Testis (tissue), 3 donors: Measurements from ENCODE around the gene CBX5. TPM values are rescaled to one million over a fixed set of nuclear protein-coding genes. Genes with fewer than 3 reads are reported as not detected.
"Not testable (repeated sequence)": the region's sequence is repeated elsewhere in the genome, so short reads cannot be mapped to it uniquely, and the experiment has no call there.

Source experiments
- DNase-seq: peaks from one replicate; pipeline ENCODE4 v3.0.0-alpha.2; 2019
- H3K27ac ChIP-seq, 2 donors: fragments of 200-600 bp; sonication (generic); one replicate each; pipeline ENCODE4 v1.5.1; 2019
- H3K27me3 ChIP-seq: fragments of 200-600 bp; sonication (generic); one replicate; pipeline ENCODE4 v1.5.1; 2019
- H3K36me3 ChIP-seq: fragments of 200-600 bp; sonication (generic); one replicate; pipeline ENCODE4 v1.5.1; 2017; ENCODE audit warnings: low read depth; ENCODE audit errors: missing control alignments
- H3K4me1 ChIP-seq: fragments of 200-600 bp; sonication (generic); one replicate; pipeline ENCODE4 v1.5.1; 2019
- H3K4me3 ChIP-seq, 2 donors: fragments of 200-600 bp; sonication (generic); one replicate each; pipeline ENCODE4 v1.5.1; 2017 to 2019
- H3K9me3 ChIP-seq: fragments of 200-600 bp; sonication (generic); one replicate; pipeline ENCODE4 v1.5.1; 2017
- CTCF ChIP-seq, 3 experiments: fragments of 450-650 bp in 2 of 3; fragments of 200-600 bp in 1 of 3; sonication (generic) in 1 of 3; IDR thresholded peaks; one replicate each; pipeline ENCODE4 v1.5.1; 2016 to 2019; ENCODE audit warnings: antibody characterized with exemption in 3 of 3, mild to moderate bottlenecking in 2 of 3, moderate library complexity in 1 of 3
- POLR2A ChIP-seq: fragments of 450-650 bp; IDR thresholded peaks from one replicate; pipeline ENCODE4 v1.6.1; 2017; ENCODE audit warnings: antibody characterized with exemption, mild to moderate bottlenecking, moderate library complexity
- WGBS, 2 donors: methylation state at CpG; one replicate each; pipeline ENCODE4 v1.1.5; 2018; 5-methylcytosine and 5-hydroxymethylcytosine counted together
- intact Hi-C: fragments of 100-400 bp; cut with DNase I; formaldehyde crosslinking; loops from one replicate; pipeline ENCODE4 v1.15.1; 2023; ENCODE audit warnings: low total_unique reads
- polyA plus RNA-seq: library from polyadenylated mRNA; stranded (reverse); fragments of 350-450 nt; fragmentation: Illumina TruSeq; extraction: RNeasy Lipid Tissue Mini Kit (QIAGEN cat#74804); gene quantifications from one replicate; pipeline ENCODE4 v1.2.3, GENCODE V29; 2014; ENCODE audit warnings: low read depth, low replicate concordance; ENCODE audit not compliant: insufficient read depth
- total RNA-seq, 2 donors: library from RNA; depleted of rRNA; stranded (reverse); fragments of >200 nt; gene quantifications; one replicate each; pipeline ENCODE4 v1.2.3, GENCODE V29; 2016

Gene CBX5
- total and polyA plus RNA-seq, 3 donors from 2014 or later: 52.7 to 66.4 (median 63.9) TPM

GRCh38 chr12:54321363-54321762, 41.4 kb upstream of the CBX5 start:
- intact Hi-C loops: no loop called here
- TF ChIP-seq CTCF (IDR thresholded peaks at IDR 0.05): no peak
- TF ChIP-seq POLR2A: no peak
- Histone ChIP-seq H3K27me3 (no peaks in the 10 kb centered on the region), H3K4me1 (peaks cover 6% of the 10 kb centered on the region), H3K9me3 (no peaks in the 10 kb centered on the region), H3K27ac (no peak overlapping the region), H3K36me3 (no peaks in the 10 kb centered on the region), H3K4me3 (no peak overlapping the region)
- 88 to 90% methylated on average over 5 of the region's 5 CpGs for WGBS, 2 donors
- no peak for DNase-seq

DNA sequence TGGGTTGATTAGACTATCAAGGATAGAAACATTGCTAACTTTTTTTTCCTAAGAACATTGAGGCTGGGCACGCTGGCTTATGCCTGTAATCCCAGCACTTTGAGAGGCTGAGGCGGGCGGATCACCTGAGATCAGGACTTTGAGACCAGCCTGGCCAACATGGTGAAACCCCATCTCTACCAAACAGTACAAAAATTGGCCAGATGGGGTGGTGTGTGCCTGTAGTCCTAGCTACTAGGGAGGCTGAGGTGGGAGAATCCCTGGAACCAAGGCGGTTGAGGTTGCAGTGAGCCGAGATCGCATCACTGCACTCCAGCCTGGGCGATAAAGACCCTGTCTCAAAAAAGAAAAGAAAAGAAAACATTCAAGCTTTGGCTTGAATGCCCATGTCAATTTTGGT, 32.4 kb upstream of the CBX5 start:
- H3K27me3 ChIP-seq, H3K4me3 ChIP-seq, H3K36me3 ChIP-seq, H3K4me1 ChIP-seq, DNase-seq, H3K27ac ChIP-seq, intact Hi-C loops, H3K9me3 ChIP-seq: not testable (repeated sequence)
- 92 to 95% methylated on average over 7 of the region's 7 CpGs for WGBS, 2 donors

GRCh38 chr12:54311051-54311450, 31.1 kb upstream of the CBX5 start:
- no peaks in the 10 kb centered on the region for H3K9me3 ChIP-seq
- TF ChIP-seq POLR2A (no peak), CTCF (IDR thresholded peaks at IDR 0.05) (no peak)
- no peak overlapping the region for H3K27ac ChIP-seq
- no peak for DNase-seq
- no peaks in the 10 kb centered on the region for H3K36me3 ChIP-seq
- no peaks in the 10 kb centered on the region for H3K4me1 ChIP-seq
- no peak overlapping the region for H3K4me3 ChIP-seq
- intact Hi-C loops: no loop called here
- 72 to 74% methylated on average over 2 of the region's 2 CpGs for WGBS, 2 donors
- H3K27me3 ChIP-seq: no peaks in the 10 kb centered on the region

DNA sequence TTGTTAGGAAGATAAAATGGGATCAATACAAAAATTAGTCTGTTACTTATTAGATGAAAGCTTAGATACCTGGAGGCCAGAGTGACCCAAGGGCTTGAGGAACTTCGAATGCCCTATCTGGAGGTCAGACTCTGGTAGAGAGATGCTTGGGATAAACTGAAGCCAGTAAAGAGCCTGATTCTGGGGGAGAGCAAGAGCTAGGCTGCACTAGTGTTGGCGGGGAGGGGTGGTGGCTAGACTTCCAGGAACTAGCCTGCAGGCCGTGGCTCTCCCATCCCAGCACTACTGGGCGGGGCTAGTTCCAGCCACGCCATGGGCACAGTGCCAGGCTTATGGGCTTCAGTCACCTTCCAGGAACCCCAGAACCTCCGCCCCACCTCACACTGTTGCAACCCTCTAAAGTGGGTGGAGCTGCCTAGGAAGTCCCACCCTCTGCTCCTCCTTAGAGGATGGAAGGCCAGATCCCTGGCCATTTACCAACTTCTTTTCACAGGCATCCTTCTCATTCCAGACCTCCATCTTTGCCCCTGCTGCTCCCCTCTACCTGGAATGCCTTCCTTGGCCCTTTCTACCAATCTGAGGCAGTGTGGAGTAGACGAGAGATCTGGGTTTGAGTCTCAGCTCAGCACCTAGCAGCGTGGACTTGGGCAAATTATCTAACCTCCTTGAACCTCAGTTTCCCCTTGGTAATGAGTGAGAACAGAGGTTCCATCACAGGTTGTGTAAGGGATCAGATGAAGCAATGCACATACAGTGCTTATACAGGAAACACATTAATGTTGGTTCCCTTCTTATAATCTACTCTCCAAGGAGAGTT, 27.2 kb upstream of the CBX5 start:
- 67 to 73% methylated on average over 8 of the region's 8 CpGs for WGBS, 2 donors
- intact Hi-C loops: no loop called here
- H3K36me3 ChIP-seq: no peaks in the 10 kb centered on the region
- no peak overlapping the region for H3K27ac ChIP-seq
- no peaks in the 10 kb centered on the region for H3K9me3 ChIP-seq
- TF ChIP-seq POLR2A: no peak
- no peak for TF ChIP-seq CTCF (IDR thresholded peaks at IDR 0.05)
- no peaks in the 10 kb centered on the region for H3K4me1 ChIP-seq
- H3K27me3 ChIP-seq: no peaks in the 10 kb centered on the region
- DNase-seq: no peak
- no peak overlapping the region for H3K4me3 ChIP-seq

- Histone ChIP-seq H3K27me3 (no peaks in the 10 kb centered on the region), H3K4me3 (no peak overlapping the region), H3K9me3 (no peaks in the 10 kb centered on the region), H3K27ac (no peak overlapping the region), H3K4me1 (no peaks in the 10 kb centered on the region), H3K36me3 (no peaks in the 10 kb centered on the region)
- intact Hi-C loops: no loop called here
- TF ChIP-seq POLR2A: no peak
- WGBS, 2 donors: 31 to 58% methylated on average over 12 of the region's 12 CpGs
- DNase-seq: peak; percentile 37
Observed at GRCh38 chr12:54304187-54304810, 24.4 kb upstream of the CBX5 start.
